ENCODE data around the gene SNPH.

SNPH gene

DNA sequence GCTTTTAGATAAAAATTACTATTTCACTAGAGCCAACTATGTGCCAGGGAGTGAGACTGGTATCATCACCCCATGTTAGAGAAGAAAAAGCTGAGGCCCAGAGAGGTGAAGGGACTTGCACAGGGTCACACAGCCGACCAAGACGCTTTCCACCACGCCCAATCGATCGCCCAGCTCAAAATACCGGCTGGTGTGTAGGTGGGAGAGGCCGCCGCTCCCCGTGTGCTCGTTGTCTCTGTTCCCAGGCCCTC lies 253 bp upstream of the SNPH start:
- H4K20me1 ChIP-seq (ENCODE audit: control insufficient read depth, insufficient read depth, low read depth, low read length): no peaks in the 10 kb centered on the region
- no peak overlapping the region for H3K27ac ChIP-seq (ENCODE audit: low read depth, low read length)
- H3K9me2 ChIP-seq (replicated peaks; ENCODE audit: control insufficient read depth, low read length): no peaks in the 10 kb centered on the region

DNA sequence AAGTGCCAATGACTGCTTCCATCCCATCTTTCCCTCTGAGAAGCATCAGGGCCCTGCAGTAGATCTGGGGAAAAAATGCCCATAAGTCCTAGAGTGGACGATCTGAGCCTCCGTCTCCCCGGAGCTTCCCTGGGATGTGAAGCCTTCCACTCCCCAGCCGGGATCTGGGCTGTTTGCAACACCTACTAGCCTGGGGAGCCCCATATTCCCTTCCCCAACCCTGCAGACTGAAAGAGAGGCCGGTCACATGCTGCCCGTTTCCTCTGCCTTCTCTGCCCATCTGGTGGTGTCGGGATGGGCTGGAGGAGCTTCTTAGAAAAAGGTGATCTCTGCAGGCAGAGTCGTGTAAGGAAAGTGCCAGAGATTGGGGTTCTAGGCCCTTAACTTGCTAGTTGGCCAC lies 1.1 kb downstream of the SNPH start:
- TF ChIP-seq, protein P1, sequence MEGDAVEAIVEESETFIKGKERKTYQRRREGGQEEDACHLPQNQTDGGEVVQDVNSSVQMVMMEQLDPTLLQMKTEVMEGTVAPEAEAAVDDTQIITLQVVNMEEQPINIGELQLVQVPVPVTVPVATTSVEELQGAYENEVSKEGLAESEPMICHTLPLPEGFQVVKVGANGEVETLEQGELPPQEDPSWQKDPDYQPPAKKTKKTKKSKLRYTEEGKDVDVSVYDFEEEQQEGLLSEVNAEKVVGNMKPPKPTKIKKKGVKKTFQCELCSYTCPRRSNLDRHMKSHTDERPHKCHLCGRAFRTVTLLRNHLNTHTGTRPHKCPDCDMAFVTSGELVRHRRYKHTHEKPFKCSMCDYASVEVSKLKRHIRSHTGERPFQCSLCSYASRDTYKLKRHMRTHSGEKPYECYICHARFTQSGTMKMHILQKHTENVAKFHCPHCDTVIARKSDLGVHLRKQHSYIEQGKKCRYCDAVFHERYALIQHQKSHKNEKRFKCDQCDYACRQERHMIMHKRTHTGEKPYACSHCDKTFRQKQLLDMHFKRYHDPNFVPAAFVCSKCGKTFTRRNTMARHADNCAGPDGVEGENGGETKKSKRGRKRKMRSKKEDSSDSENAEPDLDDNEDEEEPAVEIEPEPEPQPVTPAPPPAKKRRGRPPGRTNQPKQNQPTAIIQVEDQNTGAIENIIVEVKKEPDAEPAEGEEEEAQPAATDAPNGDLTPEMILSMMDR (IDR thresholded peaks at IDR 0.05; ENCODE audit: low read depth, low read length, poor library complexity, severe bottlenecking): no peak
- TF ChIP-seq EZH2phosphoT487 (IDR thresholded peaks at IDR 0.05; ENCODE audit: borderline replicate concordance, low read length): no peak
- no peak overlapping the region for H3K4me3 ChIP-seq (ENCODE audit: low read length)
- no peaks in the 10 kb centered on the region; the same call in none of the 2 replicates for H3K9me3 ChIP-seq (ENCODE audit: control insufficient read depth, insufficient read depth, low read length)
- H3K27ac ChIP-seq (ENCODE audit: low read depth, low read length): no peak overlapping the region
- H3K27me3 ChIP-seq (ENCODE audit: control insufficient read depth, low read length): peaks cover 56% of the 10 kb centered on the region
- H3K79me2 ChIP-seq (ENCODE audit: control insufficient read depth, low read length): no peaks in the 10 kb centered on the region
- no peak overlapping the region for H3K4me2 ChIP-seq (ENCODE audit: low read length)
- no peaks in the 10 kb centered on the region for H3K9me2 ChIP-seq (replicated peaks; ENCODE audit: control insufficient read depth, low read length)
- H4K20me1 ChIP-seq (ENCODE audit: control insufficient read depth, insufficient read depth, low read depth, low read length): no peaks in the 10 kb centered on the region
- H3F3A ChIP-seq (ENCODE audit: control insufficient read depth, insufficient read depth): no peaks in the 10 kb centered on the region
- H3K4me1 ChIP-seq (ENCODE audit: control insufficient read depth, low read length): no peaks in the 10 kb centered on the region; the same call in 1 of the 2 replicates
- H3K36me3 ChIP-seq (ENCODE audit: control insufficient read depth, low read length): no peaks in the 10 kb centered on the region

More for the DNA sequence above, 253 bp upstream of the SNPH start:
- Histone ChIP-seq H3K9me3 (ENCODE audit: control insufficient read depth, insufficient read depth, low read length) (no peaks in the 10 kb centered on the region; the same call in none of the 2 replicates), H3K4me3 (ENCODE audit: low read length) (peak overlapping the region; percentile 21; the same call in 1 of the 2 replicates), H3K4me2 (ENCODE audit: low read length) (peak overlapping the region; percentile 41; the same call in 1 of the 2 replicates), H3K4me1 (ENCODE audit: control insufficient read depth, low read length) (no peaks in the 10 kb centered on the region; the same call in 1 of the 2 replicates), H3F3A (ENCODE audit: control insufficient read depth, insufficient read depth) (no peaks in the 10 kb centered on the region), H3K79me2 (ENCODE audit: control insufficient read depth, low read length) (no peaks in the 10 kb centered on the region), H3K27me3 (ENCODE audit: control insufficient read depth, low read length) (peaks cover 57% of the 10 kb centered on the region), H3K36me3 (ENCODE audit: control insufficient read depth, low read length) (no peaks in the 10 kb centered on the region)
- TF ChIP-seq EZH2phosphoT487 (IDR thresholded peaks at IDR 0.05; ENCODE audit: borderline replicate concordance, low read length): no peak
- TF ChIP-seq, protein P1 (IDR thresholded peaks at IDR 0.05; ENCODE audit: low read depth, low read length, poor library complexity, severe bottlenecking): no peak

DNA sequence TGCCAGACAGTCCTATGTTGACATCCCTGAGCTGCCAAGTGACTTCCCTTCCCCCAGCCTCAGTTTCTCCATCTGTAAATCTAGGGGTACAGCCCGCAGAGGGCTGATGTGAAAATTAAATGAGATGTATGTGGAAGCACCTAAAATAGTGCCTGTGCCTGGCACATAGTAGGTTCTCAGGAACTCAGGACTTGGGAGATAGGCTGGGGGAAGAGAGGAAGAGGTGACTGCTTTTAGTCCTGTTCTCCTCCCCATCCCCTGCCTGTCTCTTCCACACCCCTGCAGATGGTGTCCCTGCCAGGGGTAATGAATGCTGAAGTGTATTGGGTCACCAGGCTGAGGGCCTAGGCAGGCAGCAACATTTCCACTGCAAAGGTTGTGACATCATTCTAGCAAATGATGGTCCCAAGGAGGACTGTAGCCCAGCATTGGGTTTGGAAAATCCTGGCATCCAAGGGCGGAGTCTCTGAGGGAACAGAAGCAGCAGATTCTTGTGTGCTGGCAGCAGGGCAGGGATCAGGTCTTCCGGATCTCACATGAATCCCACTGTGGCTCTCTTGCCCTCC lies 1.8 kb downstream of the SNPH start:
- Histone ChIP-seq H3K79me2 (ENCODE audit: control insufficient read depth, low read length) (no peaks in the 10 kb centered on the region), H3K4me1 (ENCODE audit: control insufficient read depth, low read length) (no peaks in the 10 kb centered on the region; the same call in 1 of the 2 replicates), H3K9me2 (replicated peaks; ENCODE audit: control insufficient read depth, low read length) (no peaks in the 10 kb centered on the region), H3K4me3 (ENCODE audit: low read length) (no peak overlapping the region), H3F3A (ENCODE audit: control insufficient read depth, insufficient read depth) (no peaks in the 10 kb centered on the region), H3K9me3 (ENCODE audit: control insufficient read depth, insufficient read depth, low read length) (no peaks in the 10 kb centered on the region; the same call in 1 of the 2 replicates), H4K20me1 (ENCODE audit: control insufficient read depth, insufficient read depth, low read depth, low read length) (no peaks in the 10 kb centered on the region), H3K36me3 (ENCODE audit: control insufficient read depth, low read length) (no peaks in the 10 kb centered on the region), H3K27me3 (ENCODE audit: control insufficient read depth, low read length) (peaks cover 56% of the 10 kb centered on the region), H3K27ac (ENCODE audit: low read depth, low read length) (no peak overlapping the region), H3K4me2 (ENCODE audit: low read length) (no peak overlapping the region)
- TF ChIP-seq, protein P1 (IDR thresholded peaks at IDR 0.05; ENCODE audit: low read depth, low read length, poor library complexity, severe bottlenecking): no peak
- no peak for TF ChIP-seq EZH2phosphoT487 (IDR thresholded peaks at IDR 0.05; ENCODE audit: borderline replicate concordance, low read length)
